Trophoblast cell (in vitro differentiated cells and primary cell): ENCODE results near the gene METTL8.
"Not testable (repeated sequence)": the region's sequence is repeated elsewhere in the genome, so short reads cannot be mapped to it uniquely, and the experiment has no call there.

Experiments
- DNase-seq, 2 donors: peaks; one replicate each; pipeline ENCODE4 v3.0.0-alpha.2; 2016
- H2AFZ ChIP-seq: 2 replicates; pipeline ENCODE4 v1.6.1; 2013; ENCODE audit warnings: low read length, moderate library complexity, mild to moderate bottlenecking; ENCODE audit not compliant: insufficient read depth, poor library complexity
- H2AK5ac ChIP-seq: 2 replicates; pipeline ENCODE4 v1.6.1; 2013; ENCODE audit warnings: mild to moderate bottlenecking, low read length
- H2BK120ac ChIP-seq: 2 replicates; pipeline ENCODE4 v1.6.1; 2013; ENCODE audit warnings: low read length, mild to moderate bottlenecking, moderate library complexity; ENCODE audit not compliant: insufficient read depth, poor library complexity
- H2BK12ac ChIP-seq: 2 replicates; pipeline ENCODE4 v1.6.1; 2013; ENCODE audit warnings: mild to moderate bottlenecking, low read length, moderate library complexity
- H2BK5ac ChIP-seq: 2 replicates; pipeline ENCODE4 v1.6.1; 2013; ENCODE audit warnings: low read length, low read depth, moderate library complexity, mild to moderate bottlenecking; ENCODE audit not compliant: poor library complexity
- H3K14ac ChIP-seq: 2 replicates; pipeline ENCODE4 v1.6.1; 2013; ENCODE audit warnings: mild to moderate bottlenecking, low read length
- H3K18ac ChIP-seq: 2 replicates; pipeline ENCODE4 v1.6.1; 2013; ENCODE audit warnings: mild to moderate bottlenecking, low read length
- H3K23ac ChIP-seq: 2 replicates; pipeline ENCODE4 v1.6.1; 2013; ENCODE audit warnings: low read length
- H3K27ac ChIP-seq: 2 replicates; pipeline ENCODE4 v1.5.1; 2013; ENCODE audit warnings: low read depth, mild to moderate bottlenecking, inconsistent platforms, low read length, moderate library complexity
- H3K27me3 ChIP-seq: 2 replicates; pipeline ENCODE4 v1.6.1; 2013; ENCODE audit warnings: inconsistent platforms, mild to moderate bottlenecking, low read length, moderate library complexity; ENCODE audit not compliant: insufficient read depth
- H3K36me3 ChIP-seq, 2 experiments: 1 replicate in 1 of 2; 2 replicates in 1 of 2; pipeline ENCODE4 v1.6.1; 2013; ENCODE audit warnings: low read length in 2 of 2, mild to moderate bottlenecking in 2 of 2, moderate library complexity in 1 of 2; ENCODE audit not compliant: insufficient read depth in 2 of 2, control insufficient read depth in 1 of 2
- H3K4ac ChIP-seq: 2 replicates; pipeline ENCODE4 v1.6.1; 2013; ENCODE audit warnings: low read depth, mild to moderate bottlenecking, low read length, moderate library complexity
- H3K4me1 ChIP-seq, 2 experiments: 1 replicate in 1 of 2; 2 replicates in 1 of 2; pipeline ENCODE4 v1.6.1; 2013; ENCODE audit warnings: low read length in 2 of 2, mild to moderate bottlenecking in 2 of 2, moderate library complexity in 1 of 2; ENCODE audit not compliant: insufficient read depth in 2 of 2, control insufficient read depth in 1 of 2
- H3K4me2 ChIP-seq: 2 replicates; pipeline ENCODE4 v1.6.1; 2013; ENCODE audit warnings: inconsistent platforms, mild to moderate bottlenecking, low read length, moderate library complexity
- H3K4me3 ChIP-seq: 2 replicates; pipeline ENCODE4 v1.5.1; 2013; ENCODE audit warnings: mild to moderate bottlenecking, low read depth, low read length, inconsistent platforms
- H3K79me1 ChIP-seq: one replicate; pipeline ENCODE4 v1.6.1; 2013; ENCODE audit warnings: low read length
- H3K79me2 ChIP-seq: 2 replicates; pipeline ENCODE4 v1.6.1; 2013; ENCODE audit warnings: low read length, mild to moderate bottlenecking; ENCODE audit not compliant: control insufficient read depth, insufficient read depth, poor library complexity
- H3K9ac ChIP-seq: 2 replicates; pipeline ENCODE4 v1.6.1; 2013; ENCODE audit warnings: mild to moderate bottlenecking, low read length
- H3K9me3 ChIP-seq: 2 replicates; pipeline ENCODE4 v1.6.1; 2013; ENCODE audit warnings: low read depth, mild to moderate bottlenecking, control low read depth, inconsistent platforms, low read length; ENCODE audit not compliant: insufficient read depth
- H4K12ac ChIP-seq: 2 replicates; pipeline ENCODE4 v1.6.1; 2013; ENCODE audit warnings: low read depth, mild to moderate bottlenecking, low read length, moderate library complexity
- H4K8ac ChIP-seq: 2 replicates; pipeline ENCODE4 v1.6.1; 2013; ENCODE audit warnings: low read depth, mild to moderate bottlenecking, low read length, moderate library complexity
- H4K91ac ChIP-seq: one replicate; pipeline ENCODE4 v1.6.1; 2013; ENCODE audit warnings: low read depth, mild to moderate bottlenecking, low read length, moderate library complexity
- WGBS: extraction: QIAGEN DNeasy Blood & Tissue Kit; methylation state at CpG from one replicate; pipeline ENCODE4 v1.1.7; 2013; ENCODE audit warnings: missing lambda C conversion rate; ENCODE audit not compliant: insufficient read length, insufficient coverage; ENCODE audit errors: extremely low coverage; 5-methylcytosine and 5-hydroxymethylcytosine counted together

The METTL8 gene

DNA sequence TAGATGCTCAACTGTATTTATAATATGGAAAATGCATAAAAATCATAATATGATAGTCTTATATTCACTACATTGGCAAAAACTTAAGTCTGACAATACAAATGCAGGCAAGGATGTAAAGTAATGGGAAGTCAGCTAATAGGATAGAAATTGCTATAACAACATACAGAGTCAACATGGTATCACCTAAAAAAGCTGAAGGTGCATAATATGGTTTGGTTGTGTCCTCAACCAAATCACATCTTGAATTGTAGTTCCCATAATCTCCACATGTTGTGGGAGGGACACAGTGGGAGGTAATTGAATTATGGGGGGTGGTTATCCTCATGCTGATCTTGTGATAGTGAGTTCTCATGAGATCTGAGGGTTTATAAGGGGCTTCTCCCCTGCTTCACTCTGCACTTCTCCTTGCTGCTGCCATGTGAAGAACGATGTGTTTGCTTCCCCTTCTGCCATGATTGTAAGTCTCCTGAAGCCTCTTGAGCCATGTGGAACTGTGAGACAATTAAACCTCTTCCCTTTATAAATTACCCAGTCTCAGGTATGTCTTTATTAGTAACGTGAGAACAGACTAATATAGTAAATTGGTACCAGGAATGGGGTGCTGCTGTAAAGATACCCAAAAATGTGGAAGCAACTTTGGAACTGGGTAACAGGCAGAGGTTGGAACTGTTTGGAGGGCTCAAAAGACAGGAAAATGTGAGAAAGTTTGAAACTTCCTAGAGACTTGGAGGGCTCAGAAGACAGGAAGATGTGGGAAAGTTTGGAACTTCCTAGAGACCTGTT lies 10.9 kb downstream of the METTL8 start:
- H3K9ac ChIP-seq, H3K27ac ChIP-seq, H2AFZ ChIP-seq, H2BK120ac ChIP-seq, H3K27me3 ChIP-seq, H3K4me1 ChIP-seq, H3K23ac ChIP-seq, H3K9me3 ChIP-seq, H3K79me1 ChIP-seq, H3K18ac ChIP-seq, DNase-seq, H3K14ac ChIP-seq, H4K12ac ChIP-seq, H2BK12ac ChIP-seq, H4K91ac ChIP-seq, H3K79me2 ChIP-seq, H2BK5ac ChIP-seq, H4K8ac ChIP-seq, H3K4me2 ChIP-seq, H3K4me3 ChIP-seq, H3K36me3 ChIP-seq, H3K4ac ChIP-seq, H2AK5ac ChIP-seq: not testable (repeated sequence)
- no CpG with 5 or more reads among the region's 2 CpGs for WGBS

DNA sequence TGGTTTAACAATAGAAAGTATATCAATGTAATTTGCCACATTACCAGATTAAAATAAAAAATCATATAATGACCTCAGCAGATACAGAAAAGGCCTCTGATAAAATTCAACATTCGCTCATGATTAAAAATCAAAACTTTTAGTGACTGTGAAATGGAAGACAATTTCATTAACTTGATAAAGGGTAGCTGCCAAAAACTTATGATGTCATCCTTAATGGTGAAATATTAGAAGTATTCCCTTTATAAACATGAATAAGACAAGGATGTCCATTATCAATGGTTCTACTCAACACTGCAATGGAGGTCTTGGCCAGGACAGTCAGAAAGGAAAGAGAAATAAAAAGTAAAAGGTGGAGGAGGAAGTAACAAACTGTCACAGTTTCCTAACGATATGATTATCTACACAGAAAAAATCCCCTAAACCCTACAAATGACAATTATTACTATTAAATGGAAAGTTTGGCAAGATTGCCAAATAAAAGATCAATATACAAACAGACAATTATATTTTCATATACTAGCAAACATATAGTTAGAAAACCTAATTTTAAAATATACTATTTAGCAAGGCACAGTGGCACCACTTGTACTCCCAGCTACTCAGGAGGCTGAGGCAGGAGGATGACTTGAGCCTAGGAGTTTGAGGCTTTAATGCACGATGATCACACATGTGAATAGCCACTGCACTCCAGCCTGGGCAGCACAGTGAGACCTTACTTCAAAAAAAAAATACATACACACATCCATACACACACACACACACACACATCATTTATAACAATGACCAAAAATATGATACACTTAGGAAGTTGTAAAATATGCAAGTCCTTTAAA lies 12.8 kb downstream of the METTL8 start:
- Histone ChIP-seq H2BK120ac (no peak overlapping the region), H3K79me2 (no peaks in the 10 kb centered on the region), H2BK5ac (no peak overlapping the region), H3K79me1 (no peaks in the 10 kb centered on the region), H4K91ac (no peak overlapping the region), H4K8ac (no peak overlapping the region), H2BK12ac (no peak overlapping the region), H4K12ac (no peak overlapping the region), H3K18ac (no peak overlapping the region), H3K4me2 (no peak overlapping the region), H3K4ac (no peak overlapping the region), H3K9ac (no peak overlapping the region), H3K36me3 (no peaks in the 10 kb centered on the region), H2AK5ac (no peak overlapping the region), H3K27ac (no peak overlapping the region), H3K4me3 (no peak overlapping the region), H2AFZ (no peak overlapping the region), H3K9me3 (peaks cover 8% of the 10 kb centered on the region), H3K14ac (no peak overlapping the region), H3K23ac (no peak overlapping the region), H3K27me3 (no peaks in the 10 kb centered on the region), H3K4me1 (no peaks in the 10 kb centered on the region)
- no CpG with 5 or more reads among the region's 3 CpGs for WGBS
- no peak for DNase-seq

DNA sequence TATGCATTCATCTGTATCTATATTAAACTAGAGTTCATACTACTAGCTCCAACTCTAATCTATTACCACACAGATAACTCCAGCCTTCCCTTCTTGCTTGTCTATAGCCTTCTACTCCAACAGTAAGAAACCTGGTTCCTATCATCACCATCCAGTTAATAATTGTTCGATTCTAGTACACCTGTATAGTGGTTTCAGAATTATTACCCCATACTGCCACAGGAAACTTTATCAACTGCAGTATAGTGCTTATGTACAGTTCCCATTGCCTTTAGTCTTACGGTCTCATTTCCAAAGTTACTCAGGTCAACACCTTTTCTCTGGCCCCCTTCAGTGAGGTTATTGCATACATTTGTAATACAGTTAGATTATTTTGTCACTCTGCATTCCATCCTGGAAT lies 14.5 kb downstream of the METTL8 start:
- WGBS, result no CpG with 5 or more reads among the region's 2 CpGs
- no peak overlapping the region for H3K27ac ChIP-seq
- no peak overlapping the region for H3K4me2 ChIP-seq

DNA sequence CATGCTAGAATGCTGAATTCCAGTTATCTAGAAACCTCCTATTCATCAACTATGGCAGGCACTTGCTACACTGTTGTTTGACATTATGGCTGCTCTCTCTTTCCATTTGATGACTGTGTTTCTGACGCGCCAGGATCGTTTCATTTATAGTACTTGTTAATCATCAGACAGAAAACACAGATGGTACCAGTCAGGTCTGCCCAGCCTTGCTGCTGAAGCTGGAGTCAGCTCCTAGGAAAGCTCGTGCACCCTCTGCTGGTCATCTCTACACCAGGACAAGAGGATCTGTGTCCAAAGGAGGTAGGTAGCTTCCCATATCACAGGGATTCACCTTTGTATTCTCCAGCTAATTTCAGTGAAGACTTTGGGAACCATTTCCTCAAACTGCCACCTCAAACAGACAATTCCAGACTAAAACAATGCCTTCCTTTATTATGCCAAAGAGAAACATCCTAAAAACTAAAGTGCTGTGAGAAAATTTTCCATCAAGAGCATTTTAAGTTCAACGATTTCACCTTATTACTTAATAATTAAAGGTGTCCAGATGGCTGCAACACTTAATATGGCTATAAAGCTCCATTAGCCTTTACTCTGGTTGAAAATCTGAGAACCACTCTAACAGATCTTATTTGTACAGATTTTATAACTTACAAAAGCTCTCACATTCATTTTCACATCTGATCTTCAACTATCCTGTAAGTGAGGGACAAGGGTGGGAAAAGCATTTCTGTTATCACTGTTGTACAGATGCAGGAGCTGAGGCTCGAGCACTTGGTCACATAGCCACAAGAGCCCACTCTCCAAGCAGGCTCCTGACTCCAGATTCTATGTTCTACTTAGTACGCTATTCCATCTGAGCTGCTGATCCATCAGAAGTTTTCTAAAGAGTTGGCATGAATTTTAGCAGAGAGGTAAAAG lies 17.5 kb downstream of the METTL8 start:
- Histone ChIP-seq H2AK5ac (no peak overlapping the region), H3K79me2 (no peaks in the 10 kb centered on the region), H4K91ac (no peak overlapping the region), H3K9me3 (no peaks in the 10 kb centered on the region), H3K9ac (peak overlapping the region; percentile 47), H3K4ac (no peak overlapping the region), H2BK5ac (no peak overlapping the region), H2BK12ac (no peak overlapping the region), H3K27ac (no peak overlapping the region), H3K4me2 (no peak overlapping the region), H3K14ac (no peak overlapping the region), H2BK120ac (no peak overlapping the region), H3K23ac (no peak overlapping the region), H4K8ac (no peak overlapping the region), H3K79me1 (no peaks in the 10 kb centered on the region), H3K4me1 (no peaks in the 10 kb centered on the region), H4K12ac (no peak overlapping the region), H3K36me3 (no peaks in the 10 kb centered on the region), H3K18ac (no peak overlapping the region), H2AFZ (no peak overlapping the region), H3K27me3 (no peaks in the 10 kb centered on the region), H3K4me3 (no peak overlapping the region)
- WGBS, result no CpG with 5 or more reads among the region's 7 CpGs
- peak; percentile 77 to 91 for DNase-seq

More for the DNA sequence above, 14.5 kb downstream of the METTL8 start:
- H3K4me1 ChIP-seq, result no peaks in the 10 kb centered on the region
- no peak overlapping the region for H4K12ac ChIP-seq
- H4K91ac ChIP-seq, result no peak overlapping the region
- no peaks in the 10 kb centered on the region for H3K27me3 ChIP-seq
- no peak overlapping the region for H3K4me3 ChIP-seq
- H3K79me1 ChIP-seq, result no peaks in the 10 kb centered on the region
- H2BK5ac ChIP-seq, result no peak overlapping the region
- DNase-seq, result no peak
- no peak overlapping the region for H3K14ac ChIP-seq
- H2AFZ ChIP-seq, result no peak overlapping the region
- H2BK120ac ChIP-seq, result no peak overlapping the region
- H3K9me3 ChIP-seq, result peaks cover 5% of the 10 kb centered on the region
- no peak overlapping the region for H4K8ac ChIP-seq
- H3K9ac ChIP-seq, result no peak overlapping the region
- H2AK5ac ChIP-seq, result no peak overlapping the region
- no peak overlapping the region for H2BK12ac ChIP-seq
- H3K4ac ChIP-seq, result no peak overlapping the region
- H3K23ac ChIP-seq, result no peak overlapping the region
- H3K36me3 ChIP-seq, result no peaks in the 10 kb centered on the region
- no peak overlapping the region for H3K18ac ChIP-seq
- H3K79me2 ChIP-seq, result no peaks in the 10 kb centered on the region
